GM13977 (cell line): ENCODE measurements around the gene TTC8.

Experiments
- DNase-seq: peaks from one replicate; pipeline ENCODE4 v3.0.0; 2012; ENCODE audit warnings: low spot score
- in situ Hi-C: fragments of 300-500 bp; cut with MboI; formaldehyde crosslinking; loops from one replicate; pipeline ENCODE4 v1.12.0; 2022; ENCODE audit warnings: low sequenced_read_pairs, low pct_unique_long_range_greater_than_20kb, mixed read lengths, inconsistent platforms; ENCODE audit not compliant: unreplicated experiment
- TF ChIP-seq, protein P1 (sequence below): IDR thresholded peaks from 2 replicates; pipeline ENCODE4 v1.5.1; 2012; ENCODE audit warnings: mild to moderate bottlenecking, control low read depth; ENCODE audit not compliant: insufficient read depth; ENCODE audit errors: extremely low read depth, missing control alignments

TTC8 gene

DNA sequence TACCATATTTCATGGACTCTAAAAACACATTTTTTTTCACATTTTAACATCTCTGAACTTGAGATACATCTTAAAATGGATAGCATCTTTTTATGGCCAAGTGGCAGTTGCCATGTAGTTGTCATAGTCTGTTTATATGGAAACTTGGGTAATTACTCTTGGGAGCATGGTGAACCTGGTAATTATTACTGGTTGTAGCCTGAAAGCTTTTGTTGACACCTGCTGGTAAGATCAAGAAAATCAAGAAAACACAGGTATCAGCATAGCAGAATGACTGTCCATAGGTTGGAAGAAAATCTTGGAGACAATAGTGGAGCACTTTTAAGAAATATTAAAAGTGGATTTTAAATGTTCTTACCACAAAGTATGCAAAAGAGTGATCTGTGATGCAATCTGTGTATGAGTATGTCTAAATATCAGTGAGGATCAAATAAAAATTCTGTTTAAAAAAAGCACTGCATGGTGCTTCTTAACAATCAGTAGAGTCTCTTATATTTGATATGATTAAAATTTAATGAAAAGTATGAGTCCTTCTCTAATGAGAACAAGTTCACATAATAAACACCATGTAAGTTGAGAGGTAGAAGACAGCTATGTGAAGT is 44.2 kb downstream of the TTC8 start:
- TF ChIP-seq, protein P1, sequence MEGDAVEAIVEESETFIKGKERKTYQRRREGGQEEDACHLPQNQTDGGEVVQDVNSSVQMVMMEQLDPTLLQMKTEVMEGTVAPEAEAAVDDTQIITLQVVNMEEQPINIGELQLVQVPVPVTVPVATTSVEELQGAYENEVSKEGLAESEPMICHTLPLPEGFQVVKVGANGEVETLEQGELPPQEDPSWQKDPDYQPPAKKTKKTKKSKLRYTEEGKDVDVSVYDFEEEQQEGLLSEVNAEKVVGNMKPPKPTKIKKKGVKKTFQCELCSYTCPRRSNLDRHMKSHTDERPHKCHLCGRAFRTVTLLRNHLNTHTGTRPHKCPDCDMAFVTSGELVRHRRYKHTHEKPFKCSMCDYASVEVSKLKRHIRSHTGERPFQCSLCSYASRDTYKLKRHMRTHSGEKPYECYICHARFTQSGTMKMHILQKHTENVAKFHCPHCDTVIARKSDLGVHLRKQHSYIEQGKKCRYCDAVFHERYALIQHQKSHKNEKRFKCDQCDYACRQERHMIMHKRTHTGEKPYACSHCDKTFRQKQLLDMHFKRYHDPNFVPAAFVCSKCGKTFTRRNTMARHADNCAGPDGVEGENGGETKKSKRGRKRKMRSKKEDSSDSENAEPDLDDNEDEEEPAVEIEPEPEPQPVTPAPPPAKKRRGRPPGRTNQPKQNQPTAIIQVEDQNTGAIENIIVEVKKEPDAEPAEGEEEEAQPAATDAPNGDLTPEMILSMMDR = peak; percentile 49
- in situ Hi-C loops = loop anchor here (25.0 kb wide), 1 partner anchor 206 kb away; no protein-coding TSS in a partner anchor
- peak; percentile 13 for DNase-seq

DNA sequence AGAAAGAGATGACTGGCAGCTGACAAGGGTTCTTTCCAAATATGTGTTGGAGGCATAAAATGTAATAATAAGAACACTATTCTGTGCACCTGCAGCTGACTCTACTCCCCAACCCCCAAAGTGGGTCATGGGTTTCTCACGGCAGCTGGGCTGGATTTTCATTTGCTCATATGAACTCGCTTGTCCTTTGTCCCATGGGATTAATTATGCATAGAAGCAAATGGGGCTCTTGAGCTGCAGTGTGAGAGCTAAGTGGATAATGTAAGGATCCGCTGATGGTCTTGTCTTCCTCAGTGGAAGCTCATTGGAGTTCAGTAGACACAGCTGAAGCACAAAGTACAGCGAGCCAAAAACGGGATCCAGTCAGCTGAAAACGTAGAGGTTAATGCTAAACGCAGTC is 46.3 kb downstream of the TTC8 start:
- TF ChIP-seq, protein P1 = no peak
- in situ Hi-C loops = loop anchor here (25.0 kb wide), 1 partner anchor 208 kb away; no protein-coding TSS in a partner anchor
- no peak for DNase-seq

DNA sequence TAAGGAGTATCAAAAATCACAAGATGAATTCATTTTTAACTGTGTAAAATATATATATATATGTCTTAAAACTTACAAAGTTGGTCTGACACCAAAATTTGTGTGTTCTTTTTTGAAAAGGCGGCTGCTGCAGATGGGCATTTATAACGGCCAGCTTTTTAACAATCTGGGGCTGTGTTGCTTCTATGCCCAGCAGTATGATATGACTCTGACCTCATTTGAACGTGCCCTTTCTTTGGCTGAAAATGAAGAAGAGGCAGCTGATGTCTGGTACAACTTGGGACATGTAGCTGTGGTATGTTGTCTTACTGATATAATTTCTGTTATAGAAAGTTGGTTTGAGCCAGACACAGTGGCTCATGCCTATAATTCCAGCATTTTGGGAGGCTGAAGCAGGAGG is 47.0 kb downstream of the TTC8 start:
- in situ Hi-C loops = loop anchor here (25.0 kb wide), 1 partner anchor 209 kb away; no protein-coding TSS in a partner anchor
- DNase-seq = no peak
- TF ChIP-seq, protein P1 = no peak

DNA sequence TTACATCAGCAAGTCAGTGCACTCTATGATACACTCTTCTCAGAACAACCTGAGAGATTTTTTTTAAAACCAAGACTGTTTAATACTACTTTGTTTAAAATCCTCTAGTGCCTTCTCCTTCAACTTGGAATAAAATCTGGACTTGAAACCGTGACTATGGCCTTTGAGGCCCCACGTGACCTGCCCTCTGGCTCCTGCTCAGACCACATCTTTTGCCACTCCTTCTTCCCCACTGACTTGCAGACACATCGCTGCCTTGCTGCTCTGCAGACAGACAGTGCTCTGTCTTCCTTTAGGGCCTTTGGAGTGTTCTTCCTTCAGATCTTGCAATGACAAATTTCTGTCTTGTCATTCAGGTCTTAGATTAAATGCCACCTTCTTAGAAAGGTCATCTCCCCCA is 48.5 kb downstream of the TTC8 start:
- TF ChIP-seq, protein P1 = no peak
- DNase-seq = no peak
- in situ Hi-C loops = loop anchor here (25.0 kb wide), 1 partner anchor 211 kb away; no protein-coding TSS in a partner anchor

DNA sequence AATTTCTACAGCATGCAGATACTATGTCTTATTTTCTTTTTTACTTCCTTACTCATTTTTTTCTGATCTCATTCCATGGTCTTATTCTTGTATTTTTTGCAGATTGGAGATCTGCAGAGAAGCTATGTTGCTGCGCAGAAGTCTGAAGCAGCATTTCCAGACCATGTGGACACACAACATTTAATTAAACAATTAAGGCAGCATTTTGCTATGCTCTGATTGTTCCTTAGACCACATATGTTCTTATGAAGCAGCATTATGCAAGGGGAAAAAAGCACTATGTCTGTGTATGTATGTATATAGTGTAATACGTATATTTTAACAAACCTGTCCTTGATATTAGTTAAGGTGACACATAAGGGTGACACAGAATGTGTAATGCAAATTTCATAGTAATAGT is 52.7 kb downstream of the TTC8 start:
- no peak for DNase-seq
- in situ Hi-C loops = loop anchor here (25.0 kb wide), 1 partner anchor 390 kb away; no protein-coding TSS in a partner anchor
- TF ChIP-seq, protein P1 = no peak

DNA sequence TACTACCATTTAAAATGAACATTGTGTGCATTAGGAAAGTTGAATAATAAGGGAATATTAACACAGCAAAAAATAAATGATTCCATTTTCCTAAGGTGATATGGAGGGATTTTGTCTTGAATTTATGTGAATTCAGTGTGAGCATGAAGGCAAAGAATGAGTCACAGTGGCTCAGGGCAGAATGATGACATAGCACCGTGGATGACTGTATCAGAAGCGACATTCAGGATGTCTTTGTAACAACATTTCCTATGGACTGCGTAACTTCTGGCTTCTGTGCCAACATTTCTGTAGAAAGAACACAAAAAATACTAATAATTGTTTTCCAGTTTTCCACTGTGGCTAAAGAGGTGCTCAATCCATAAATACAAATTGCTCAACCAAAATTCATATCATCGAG is 54.6 kb downstream of the TTC8 start:
- no peak for DNase-seq
- in situ Hi-C loops = loop anchor here (25.0 kb wide), 1 partner anchor 392 kb away; no protein-coding TSS in a partner anchor
- TF ChIP-seq, protein P1 = no peak
